Measurements from ENCODE around the gene CDK6.

DNA sequence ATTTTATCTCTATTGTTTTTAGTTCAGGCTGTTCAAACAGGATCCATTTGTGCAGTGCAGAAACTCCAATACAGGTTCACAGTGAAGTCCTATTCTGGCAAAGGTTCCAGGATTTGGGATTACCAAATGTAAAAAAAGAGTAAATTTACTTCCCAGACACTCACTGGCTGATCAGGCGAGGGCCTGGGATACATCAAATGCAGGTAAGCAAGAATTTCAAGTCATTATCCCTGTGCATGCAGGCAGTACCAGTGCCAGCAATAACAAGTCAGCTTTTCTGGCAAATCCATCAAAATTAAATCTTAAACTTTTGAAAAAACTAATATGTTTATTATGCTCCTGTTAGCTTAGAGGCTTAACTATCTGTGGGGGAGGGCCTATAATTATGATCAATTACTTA, 6.3 kb downstream of the CDK6 start:
- TF ChIP-seq CTCF (IDR thresholded peaks at IDR 0.05; ENCODE audit: low read depth, low read length), result no peak
- no peak for TF ChIP-seq EZH2phosphoT487 (IDR thresholded peaks at IDR 0.05; ENCODE audit: low read depth)

Data from OCI-LY3 (cell line).